Left ventricle myocardium inferior (tissue), 1 donor: ENCODE data around the gene ANKRD55. TPM values are rescaled to one million over a fixed set of nuclear protein-coding genes. Genes with fewer than 3 reads are reported as not detected.
A peak's percentile ranks its signal among the peaks of the same experiment; 100 is the strongest.

ENCODE experiments used
- DNase-seq: peaks from one replicate; pipeline ENCODE4 v3.0.0-alpha.2; 2020
- H3K27ac ChIP-seq: fragments of 200-600 bp; replicated peaks from 2 replicates; pipeline ENCODE4 v1.8.0; 2021
- H3K27me3 ChIP-seq: fragments of 200-600 bp; 2 replicates; pipeline ENCODE4 v1.8.0; 2021; ENCODE audit warnings: low read depth
- H3K36me3 ChIP-seq: fragments of 200-600 bp; 2 replicates; pipeline ENCODE4 v1.8.0; 2021
- H3K4me1 ChIP-seq: fragments of 200-600 bp; 2 replicates; pipeline ENCODE4 v1.8.0; 2021
- H3K4me3 ChIP-seq: fragments of 200-600 bp; 2 replicates; pipeline ENCODE4 v1.8.0; 2021; ENCODE audit warnings: mild to moderate bottlenecking, moderate library complexity
- H3K9me3 ChIP-seq: fragments of 200-600 bp; replicated peaks from 2 replicates; pipeline ENCODE4 v1.8.0; 2021
- CTCF ChIP-seq: fragments of 200-600 bp; IDR thresholded peaks from 2 replicates; pipeline ENCODE4 v1.8.0; 2021; ENCODE audit warnings: antibody characterized with exemption, mild to moderate bottlenecking, borderline replicate concordance
- intact Hi-C: fragments of 100-400 bp; cut with micrococcal nuclease; formaldehyde crosslinking; loops from one replicate; pipeline ENCODE4 v1.11.0; 2022
- total RNA-seq: library from RNA; stranded (reverse); fragmentation: NEBNext Ultra II Directional; extraction: Animal tissue kit (Norgen Biotek cat#: 25700); gene quantifications from one replicate; pipeline ENCODE4 v1.2.1, GENCODE V29; 2021
- donor health status: DM: no; HTN: yes; CAD: no; lungs with severe emphysema.

ANKRD55 gene
- total RNA-seq, 1 donor from 2014 or later, result 0.27 TPM

- Histone ChIP-seq H3K27ac (no peak overlapping the region), H3K4me1 (peaks cover 22% of the 10 kb centered on the region), H3K27me3 (no peaks in the 10 kb centered on the region), H3K36me3 (no peaks in the 10 kb centered on the region), H3K9me3 (peaks cover 7% of the 10 kb centered on the region), H3K4me3 (no peak overlapping the region)
- DNase-seq, result no peak
- no peak for TF ChIP-seq CTCF
- intact Hi-C loops, result no loop called here
These were observed 45.2 kb upstream of the ANKRD55 start for GRCh38 chr5:56278335-56278753.

GRCh38 chr5:56277573-56277972 lies 44.4 kb upstream of the ANKRD55 start:
- H3K4me3 ChIP-seq, result no peak overlapping the region
- no peak overlapping the region for H3K27ac ChIP-seq
- peaks cover 7% of the 10 kb centered on the region for H3K9me3 ChIP-seq
- H3K4me1 ChIP-seq, result peaks cover 22% of the 10 kb centered on the region
- TF ChIP-seq CTCF, result no peak
- H3K27me3 ChIP-seq, result no peaks in the 10 kb centered on the region
- DNase-seq, result no peak
- H3K36me3 ChIP-seq, result no peaks in the 10 kb centered on the region
- intact Hi-C loops, result no loop called here

- H3K9me3 ChIP-seq, result no peaks in the 10 kb centered on the region
- no peaks in the 10 kb centered on the region for H3K36me3 ChIP-seq
- H3K27me3 ChIP-seq, result no peaks in the 10 kb centered on the region
- no peak overlapping the region for H3K27ac ChIP-seq
- no peak for TF ChIP-seq CTCF
- intact Hi-C loops, result loop anchor here (5.0 kb wide), 1 partner anchor 564 kb away; no protein-coding TSS in a partner anchor
- peaks cover 17% of the 10 kb centered on the region for H3K4me1 ChIP-seq
- H3K4me3 ChIP-seq, result no peak overlapping the region
- no peak for DNase-seq
These were observed 40.3 kb upstream of the ANKRD55 start for GRCh38 chr5:56273376-56273955.

GRCh38 chr5:56272765-56273164 lies 39.6 kb upstream of the ANKRD55 start:
- TF ChIP-seq CTCF, result no peak
- no peak for DNase-seq
- intact Hi-C loops, result loop anchor here (5.0 kb wide), 1 partner anchor 565 kb away; no protein-coding TSS in a partner anchor
- no peak overlapping the region for H3K4me3 ChIP-seq
- H3K36me3 ChIP-seq, result no peaks in the 10 kb centered on the region
- H3K27ac ChIP-seq, result no peak overlapping the region
- peaks cover 3% of the 10 kb centered on the region for H3K27me3 ChIP-seq
- H3K4me1 ChIP-seq, result peaks cover 13% of the 10 kb centered on the region
- no peaks in the 10 kb centered on the region for H3K9me3 ChIP-seq

- H3K9me3 ChIP-seq, result no peaks in the 10 kb centered on the region
- H3K27me3 ChIP-seq, result peaks cover 3% of the 10 kb centered on the region
- peak; percentile 99 for TF ChIP-seq CTCF
- peak; percentile 78 for DNase-seq
- intact Hi-C loops, result loop anchor here (5.0 kb wide), 1 partner anchor 567 kb away; no protein-coding TSS in a partner anchor
- no peaks in the 10 kb centered on the region for H3K36me3 ChIP-seq
- H3K4me3 ChIP-seq, result no peak overlapping the region
- peaks cover 13% of the 10 kb centered on the region for H3K4me1 ChIP-seq
- no peak overlapping the region for H3K27ac ChIP-seq
These were observed 37.6 kb upstream of the ANKRD55 start for GRCh38 chr5:56270568-56271392.
